Activated CD8-positive, alpha-beta memory T cell treated with anti-CD3 and anti-CD28 coated beads, Interleukin-2, amount 50 U/mL, for 24 hours (primary cell): ENCODE results near the gene CNKSR3.

Experiments used
- DNase-seq: peaks from one replicate; pipeline ENCODE4 v3.0.0-alpha.2; 2020; ENCODE audit errors: extremely low read depth

CNKSR3 gene

GRCh38 chr6:154352898-154353585 lies 157.4 kb downstream of the CNKSR3 start:
- no peak for DNase-seq

- no peak for DNase-seq
Measured at GRCh38 chr6:154350293-154350692, 160.2 kb downstream of the CNKSR3 start.

GRCh38 chr6:154347981-154348380 lies 162.5 kb downstream of the CNKSR3 start:
- no peak for DNase-seq

- no peak for DNase-seq
Measured at GRCh38 chr6:154345811-154346210, 164.7 kb downstream of the CNKSR3 start.

- DNase-seq = no peak
Measured at GRCh38 chr6:154343473-154344308, 166.8 kb downstream of the CNKSR3 start.

GRCh38 chr6:154341871-154342270 lies 168.6 kb downstream of the CNKSR3 start:
- no peak for DNase-seq

GRCh38 chr6:154341336-154341735 lies 169.1 kb downstream of the CNKSR3 start:
- DNase-seq = no peak
